ENCODE data around the gene TRAPPC5.

TRAPPC5 gene

DNA sequence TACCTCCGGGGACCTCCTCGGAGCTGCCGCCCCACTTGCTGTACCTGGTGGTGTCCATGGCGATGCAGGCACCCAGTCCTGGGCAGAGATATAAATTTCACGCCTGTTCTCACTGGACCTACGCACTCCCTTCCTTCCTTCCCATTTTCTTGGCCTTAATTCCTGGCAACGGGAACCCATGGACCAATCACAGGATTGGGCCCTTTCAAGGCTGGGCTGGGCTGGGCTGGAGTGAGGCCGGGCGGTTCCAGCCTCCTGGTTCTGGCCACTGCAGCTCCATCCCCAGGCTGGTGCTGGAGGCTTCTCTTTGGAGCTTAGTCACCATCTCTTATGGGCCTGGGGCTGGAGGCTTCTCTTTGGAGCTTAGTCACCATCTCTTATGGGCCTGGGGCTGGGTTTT, 51.4 kb downstream of the TRAPPC5 start, which contains the start of gene CLEC4G:
Gene CLEC4G, minus strand, starts transcription at position 66 of the 400 bp plus-strand sequence. Its CDS starts 8 bp downstream, at position 58.
- DNase-seq (ENCODE audit: low read depth) = no peak

DNA sequence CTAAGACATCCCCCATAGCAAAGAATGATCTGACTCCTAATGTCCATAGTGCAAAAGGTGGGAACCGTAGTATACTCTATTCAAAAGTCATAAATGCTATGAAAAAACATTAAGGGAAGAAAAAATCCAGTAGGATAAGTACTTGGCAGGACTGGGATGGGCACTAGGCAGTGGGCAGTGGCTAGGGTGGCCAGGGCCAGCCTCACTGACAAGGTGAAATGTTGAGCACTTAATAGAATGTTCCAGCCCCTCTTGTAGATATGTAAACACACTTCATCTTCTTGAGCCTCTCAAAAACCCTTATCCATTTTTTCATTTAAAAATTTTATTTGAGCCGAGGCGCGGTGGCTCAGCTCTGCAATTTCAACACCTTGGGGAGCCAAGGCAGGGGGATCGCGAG, 52.7 kb downstream of the TRAPPC5 start:
- DNase-seq (ENCODE audit: low read depth) = no peak

DNA sequence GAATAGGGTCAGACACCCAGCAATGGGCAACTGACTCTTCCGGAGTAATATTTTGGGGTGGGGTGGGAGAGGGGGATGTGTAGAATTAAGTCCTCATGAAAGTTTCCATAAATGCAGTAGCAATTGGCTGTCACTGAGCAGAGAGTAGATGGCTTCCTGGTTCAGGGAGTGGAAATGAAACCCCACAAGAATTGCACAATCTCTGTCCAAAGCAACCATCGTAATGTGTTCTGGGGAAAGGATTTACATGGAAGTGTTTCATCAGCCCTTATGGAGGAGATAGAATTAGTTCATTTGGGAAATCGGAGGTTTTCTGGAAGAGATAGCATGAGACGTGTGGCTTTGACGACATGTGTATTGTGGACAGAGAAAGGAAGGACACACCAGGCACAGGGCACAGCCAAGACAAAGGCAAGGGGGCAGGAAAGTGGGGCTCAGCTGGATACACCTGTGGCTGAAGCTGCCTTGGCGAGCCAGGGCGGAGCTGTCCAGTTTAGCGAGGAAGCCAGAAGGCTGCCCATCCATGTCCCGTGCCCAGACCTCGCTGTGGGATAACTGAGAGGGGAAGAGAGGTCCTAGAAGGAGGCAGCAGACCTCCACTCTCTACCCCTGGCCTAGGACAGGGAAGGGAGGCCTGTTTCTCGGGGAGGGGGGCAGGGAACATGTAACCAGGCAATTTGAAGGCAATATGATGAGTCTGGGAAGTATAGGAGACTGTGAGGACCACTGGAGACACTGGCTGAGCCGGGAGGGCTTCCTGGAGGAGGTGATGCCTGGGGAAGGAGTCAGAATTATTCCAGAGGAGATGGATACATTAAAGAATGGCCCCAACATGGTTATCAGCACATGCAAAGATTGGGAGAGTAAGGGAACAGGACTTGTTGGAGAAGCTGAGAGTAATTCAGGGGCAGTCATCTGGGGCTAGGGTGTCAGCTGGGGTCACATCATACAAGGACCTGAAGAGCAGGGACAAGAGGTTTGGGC, 53.9 kb downstream of the TRAPPC5 start:
- DNase-seq (ENCODE audit: low read depth) = no peak

DNA sequence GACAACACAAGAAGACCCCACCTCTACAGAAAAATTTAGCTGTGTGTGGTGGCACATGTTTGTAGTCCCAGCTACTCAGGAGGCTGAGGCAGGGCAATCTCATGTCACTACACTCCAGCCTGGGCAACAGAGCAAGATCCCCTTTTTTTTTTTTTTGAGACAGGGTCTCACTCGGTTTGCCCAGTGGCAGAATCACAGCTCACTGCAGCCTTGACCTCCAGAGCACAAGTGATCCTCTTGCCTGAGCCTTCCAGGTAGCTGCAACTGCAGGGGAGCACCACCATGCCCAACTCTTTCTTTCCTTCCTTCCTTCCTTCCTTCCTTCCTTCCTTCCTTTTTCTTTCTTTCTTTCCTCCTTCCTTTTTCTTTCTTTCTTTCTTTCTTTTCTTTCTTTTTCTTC, 55.5 kb downstream of the TRAPPC5 start:
- DNase-seq (ENCODE audit: low read depth) = no peak

DNA sequence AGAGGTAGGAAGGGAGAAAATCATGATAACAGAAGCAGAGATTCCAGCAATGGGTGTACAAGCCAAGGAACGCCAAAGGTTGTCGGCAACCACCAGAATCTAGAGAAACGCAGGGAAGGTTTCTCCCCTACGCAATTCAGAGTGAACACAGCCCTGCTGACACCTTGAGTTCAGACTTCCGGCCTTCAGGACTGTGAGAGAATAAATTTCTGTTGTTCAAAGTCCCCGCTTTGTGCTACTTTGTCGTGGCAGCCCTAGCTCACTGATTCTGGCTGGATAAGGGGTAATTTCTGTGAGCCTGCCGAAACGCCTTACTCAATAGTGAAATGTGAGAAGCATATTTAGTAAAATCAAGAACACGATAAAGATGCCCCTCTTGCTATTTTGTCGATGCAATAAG, 56.6 kb downstream of the TRAPPC5 start:
- DNase-seq (ENCODE audit: low read depth) = no peak
